GM19397 (cell line): ENCODE data around the gene LRRD1.
"Not testable (repeated sequence)": the region's sequence is repeated elsewhere in the genome, so short reads cannot be mapped to it uniquely, and the experiment has no call there.

ENCODE experiments used
- ATAC-seq: cut with Tn5 transposase; IDR thresholded peaks from one replicate; pipeline ENCODE4 v1.9.1; 2021; ENCODE audit warnings: mild to moderate bottlenecking, moderate library complexity; ENCODE audit not compliant: unreplicated experiment

LRRD1 gene

DNA sequence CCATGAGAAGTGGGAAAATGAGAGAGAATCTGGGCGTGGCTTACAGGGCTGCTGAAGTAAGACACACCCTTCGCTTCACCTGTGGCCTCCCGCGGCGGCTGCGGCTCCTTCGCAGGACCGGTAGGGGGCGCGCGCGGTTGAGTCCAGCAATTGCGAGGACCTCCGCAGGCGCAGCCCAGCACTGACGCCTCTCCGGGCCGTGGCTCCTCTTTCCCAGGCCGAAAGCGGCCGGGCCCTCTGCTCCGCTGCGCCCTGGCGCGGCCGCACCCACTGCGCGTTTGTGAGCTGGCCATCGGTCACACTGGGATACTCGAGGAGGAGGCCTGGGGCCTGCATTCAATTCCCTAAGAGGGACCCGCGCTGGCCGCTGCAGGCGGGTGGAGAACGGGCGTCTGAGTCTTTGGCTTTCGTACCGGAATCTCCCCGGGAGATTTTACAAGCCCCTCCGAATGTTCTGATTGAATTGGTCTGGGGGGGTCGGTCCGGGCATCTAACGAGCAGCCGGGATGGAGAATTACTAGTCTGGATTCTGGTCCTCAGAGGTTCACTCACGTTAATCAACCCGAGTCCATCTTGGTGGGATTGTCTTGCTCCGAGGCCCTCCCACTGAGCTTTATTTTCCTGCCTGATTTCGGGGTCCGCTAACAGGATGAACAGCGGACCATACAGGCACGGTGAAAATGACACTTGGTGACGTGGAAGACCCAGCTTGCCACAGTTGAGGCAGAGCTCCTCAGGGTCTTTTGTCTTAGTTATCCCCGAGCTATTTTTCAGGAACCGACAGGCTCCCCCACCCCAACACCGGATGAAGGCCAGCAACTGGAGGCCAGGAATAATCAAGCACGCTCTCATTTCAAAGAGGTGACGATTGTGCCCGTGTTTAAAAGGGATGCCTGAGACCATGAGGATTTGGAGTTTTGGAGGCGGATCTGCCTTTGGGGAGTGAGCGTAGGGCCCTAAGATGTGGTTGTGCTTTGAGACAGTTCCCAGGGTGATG, at the start of gene LRRD1:
Gene LRRD1, minus strand, starts transcription at position 215 of the 997 bp plus-strand sequence. CDS start 13,940 bp downstream, outside the sequence.
- peak; percentile 99 for ATAC-seq

DNA sequence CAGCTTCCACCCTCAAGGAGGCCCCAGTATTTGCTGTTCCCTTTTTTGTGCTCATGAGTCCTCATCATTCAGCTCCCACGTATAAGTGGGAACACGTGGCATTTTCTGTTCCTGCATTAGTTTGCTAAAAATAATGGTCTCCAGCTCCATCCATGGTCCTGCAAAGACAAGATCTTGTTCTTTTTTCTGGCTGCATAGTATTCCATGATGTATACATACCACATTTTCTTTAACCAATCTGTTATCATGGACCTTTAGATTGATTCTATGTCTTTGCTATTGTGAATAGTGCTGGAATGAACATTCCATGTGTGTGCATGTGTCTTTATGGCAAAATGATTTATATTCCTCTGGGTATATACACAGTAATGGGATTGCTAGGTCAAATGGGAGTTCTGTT, 49.8 kb upstream of the LRRD1 start:
- ATAC-seq: no peak

DNA sequence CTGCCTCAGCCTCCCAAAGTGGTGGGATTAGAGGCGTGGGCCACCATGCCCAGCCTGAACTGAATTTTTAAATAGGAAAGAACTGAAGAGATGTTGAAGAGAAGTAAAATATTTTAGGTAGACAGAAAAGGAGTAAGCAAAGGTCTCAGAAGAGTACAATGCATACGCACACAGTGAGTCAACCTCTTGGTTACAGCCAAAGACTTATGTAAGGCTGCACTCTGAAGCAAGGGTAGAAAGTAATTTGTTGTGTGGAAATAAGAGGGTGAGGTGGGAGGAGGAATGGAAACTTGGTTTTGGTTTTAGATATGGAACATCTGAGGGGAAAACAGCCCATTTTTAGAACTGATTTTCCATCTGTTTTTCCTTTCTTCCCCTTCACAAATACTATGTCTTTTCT, 49.2 kb upstream of the LRRD1 start:
- ATAC-seq: no peak

DNA sequence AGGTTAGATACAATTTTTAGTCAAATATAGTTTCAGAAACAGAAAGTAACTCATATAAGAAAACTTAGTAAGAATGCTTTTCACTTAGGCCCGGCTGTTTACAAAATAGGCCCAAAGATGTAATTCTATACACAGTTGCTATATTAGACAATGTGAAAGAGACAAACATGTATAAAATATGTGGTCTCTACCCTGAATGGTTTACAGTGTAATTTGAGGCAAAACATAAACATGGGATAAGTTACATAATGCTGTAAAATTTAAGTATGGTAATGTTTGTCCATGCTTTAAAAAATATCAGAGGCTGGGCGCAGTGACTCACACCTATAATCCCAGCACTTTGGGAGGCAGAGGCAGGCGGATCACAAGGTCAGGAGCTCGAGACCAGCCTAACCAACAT, 48.0 kb upstream of the LRRD1 start:
- ATAC-seq: no peak

DNA sequence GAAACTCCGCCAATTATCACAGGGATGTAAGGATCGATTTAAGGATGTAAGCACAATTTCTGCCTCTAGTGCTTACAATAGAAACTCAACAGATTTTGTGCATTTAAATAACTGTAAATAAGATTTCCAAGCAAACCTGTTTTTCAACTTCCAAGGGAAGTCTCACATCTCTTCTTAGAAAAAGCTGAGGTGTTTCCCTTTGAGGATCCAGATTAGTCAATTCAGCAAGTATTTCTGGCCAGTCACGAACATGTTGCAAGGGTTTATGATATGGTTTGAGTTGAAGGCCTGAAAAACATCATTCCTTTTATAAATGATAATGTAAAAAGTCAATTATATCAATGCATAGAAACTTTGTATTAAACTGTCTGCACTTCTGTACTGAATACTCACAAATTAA, 42.8 kb upstream of the LRRD1 start:
- ATAC-seq: no peak

DNA sequence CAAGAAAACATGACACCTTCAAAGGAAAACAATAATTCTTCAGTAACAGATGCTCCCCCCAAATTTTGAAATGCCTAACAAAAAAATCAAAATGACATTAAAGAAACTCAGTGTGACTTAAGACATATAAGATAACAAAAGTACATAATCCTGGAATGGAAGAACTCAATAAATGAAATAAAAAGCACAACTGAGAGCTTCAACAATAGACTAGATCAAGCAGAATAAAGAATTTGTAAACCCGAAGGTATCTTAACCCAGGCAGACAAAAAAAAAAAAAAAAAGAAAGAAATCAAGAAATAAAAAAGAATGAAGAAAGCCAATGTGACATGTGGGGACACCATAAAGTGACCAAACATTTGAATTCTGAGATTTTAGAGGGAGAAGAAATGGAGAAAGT, 27.7 kb upstream of the LRRD1 start:
- ATAC-seq: no peak

DNA sequence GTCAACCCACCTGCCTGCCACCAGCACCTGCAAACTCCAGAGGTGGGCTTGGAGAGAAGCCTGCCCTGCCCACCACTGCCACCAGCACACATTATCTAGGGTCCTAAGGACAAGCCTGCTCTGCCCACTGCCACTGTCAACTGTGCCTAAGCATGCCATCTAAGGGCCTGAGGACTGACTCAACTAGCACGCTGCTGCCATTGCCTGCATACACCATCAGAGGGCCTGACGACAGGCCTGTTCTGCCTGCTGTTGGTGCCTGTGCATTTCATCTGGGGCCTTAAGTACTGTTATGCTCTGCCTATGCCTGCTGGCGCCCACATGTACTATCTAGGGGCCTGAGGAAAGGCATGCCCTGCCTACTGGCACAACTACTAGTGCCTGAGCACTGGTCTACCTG, 27.0 kb upstream of the LRRD1 start:
- ATAC-seq: no peak

DNA sequence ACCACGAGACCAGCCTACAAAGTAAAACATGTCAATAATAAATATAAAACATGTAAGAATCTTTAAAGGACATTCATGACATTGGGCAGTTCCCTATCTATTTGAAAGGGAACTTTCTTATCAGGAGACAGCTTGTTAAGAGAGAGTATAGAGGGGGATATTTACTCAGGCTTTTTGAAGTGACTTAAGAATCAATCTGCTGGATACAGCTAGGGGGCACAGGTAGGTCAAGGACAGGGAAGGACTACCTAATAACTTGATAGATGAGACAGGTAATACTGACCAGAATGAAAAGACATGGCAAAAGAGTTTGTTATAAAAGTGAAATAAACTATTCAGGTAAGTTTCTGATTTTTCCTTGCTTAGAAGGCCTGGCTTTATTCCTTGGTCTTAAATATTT, 21.8 kb upstream of the LRRD1 start:
- ATAC-seq: no peak

DNA sequence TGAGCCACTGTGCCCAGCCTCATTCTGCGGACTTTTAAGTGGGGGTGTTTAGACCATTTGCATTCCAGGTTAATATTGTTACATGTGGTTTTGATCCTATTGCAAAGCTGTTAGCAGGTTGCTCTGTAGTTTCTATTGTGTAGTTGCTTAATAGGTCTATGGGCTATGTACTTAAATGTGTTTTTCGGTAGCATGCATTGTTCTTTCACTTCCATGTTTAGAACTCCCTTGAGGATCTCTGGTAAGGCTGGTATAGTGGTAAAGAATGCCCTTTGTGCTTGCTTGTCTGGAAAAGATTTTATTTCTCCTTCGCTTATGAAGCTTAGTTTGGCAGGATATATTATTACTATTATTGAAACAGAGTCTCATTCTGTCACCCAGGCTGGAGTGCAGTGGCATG, 13.4 kb upstream of the LRRD1 start:
- ATAC-seq: no peak

DNA sequence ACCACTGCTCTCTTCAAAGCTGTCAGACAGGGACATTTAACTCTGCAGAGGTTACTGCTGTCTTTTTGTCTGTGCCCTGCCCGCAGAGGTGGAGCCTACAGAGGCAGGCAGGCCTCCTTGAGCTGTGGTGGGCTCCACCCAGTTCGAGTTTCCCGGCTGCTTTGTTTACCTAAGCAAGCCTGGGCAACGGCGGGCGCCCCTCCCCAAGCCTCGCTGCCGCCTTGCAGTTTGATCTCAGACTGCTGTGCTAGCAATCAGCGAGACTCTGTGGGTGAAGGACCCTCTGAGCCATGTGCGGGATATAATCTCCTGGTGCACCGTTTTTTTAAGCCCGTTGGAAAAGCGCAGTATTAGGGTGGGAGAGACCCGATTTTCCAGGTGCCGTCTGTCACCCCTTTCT, 10.3 kb upstream of the LRRD1 start:
- ATAC-seq: not testable (repeated sequence)

DNA sequence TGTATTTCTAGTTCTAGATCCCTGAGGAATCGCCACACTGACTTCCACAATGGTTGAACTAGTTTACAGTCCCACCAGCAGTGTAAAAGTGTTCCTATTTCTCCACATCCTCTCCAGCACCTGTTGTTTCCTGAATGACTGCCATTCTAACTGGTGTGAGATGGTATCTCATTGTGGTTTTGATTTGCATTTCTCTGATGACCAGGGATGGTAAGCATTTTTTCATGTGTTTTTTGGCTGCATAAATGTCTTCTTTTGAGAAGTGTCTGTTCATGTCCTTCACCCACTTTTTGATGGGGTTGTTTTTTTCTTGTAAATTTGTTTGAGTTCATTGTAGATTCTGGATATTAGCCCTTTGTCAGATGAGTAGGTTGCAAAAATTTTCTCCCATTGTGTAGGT, 5.4 kb upstream of the LRRD1 start:
- not testable (repeated sequence) for ATAC-seq

DNA sequence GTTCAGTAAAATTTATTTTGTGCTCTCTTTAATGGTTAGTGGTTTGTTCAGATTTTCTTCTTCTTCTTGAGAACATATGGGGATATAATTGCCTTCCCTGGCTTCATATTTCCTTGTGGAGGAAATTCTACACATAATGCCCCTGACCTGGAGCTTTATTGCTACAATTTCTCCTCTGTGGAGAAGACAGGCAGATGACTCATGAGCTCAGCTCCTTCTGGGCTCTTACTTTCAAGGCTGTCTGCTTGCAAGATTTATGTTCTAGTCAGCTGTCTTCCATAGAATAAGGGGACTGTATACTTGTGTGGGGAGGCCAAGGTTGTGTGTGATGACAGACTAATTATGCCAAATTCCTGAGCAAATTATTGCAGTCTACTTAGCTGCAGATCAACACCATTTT, 1.6 kb downstream of the LRRD1 start:
- no peak for ATAC-seq

DNA sequence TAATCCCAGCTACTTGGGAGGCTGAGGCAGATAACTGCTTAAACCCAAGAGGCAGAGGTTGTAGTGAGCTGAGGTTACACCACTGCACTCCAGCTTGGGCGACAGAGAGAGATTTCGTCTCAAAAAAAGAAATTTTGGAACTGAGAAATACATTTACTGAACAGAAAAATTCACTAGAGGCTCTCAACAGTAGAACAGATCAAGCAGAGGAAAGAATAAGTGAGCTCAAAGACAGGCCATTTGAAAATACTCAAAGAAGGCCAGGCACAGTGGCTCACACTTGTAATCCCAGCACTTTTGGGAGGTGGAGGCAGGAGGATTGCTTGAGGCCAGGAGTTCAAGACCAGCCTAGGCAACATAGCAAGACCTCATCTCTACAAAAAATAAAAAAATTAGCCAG, 9.4 kb downstream of the LRRD1 start:
- not testable (repeated sequence) for ATAC-seq

DNA sequence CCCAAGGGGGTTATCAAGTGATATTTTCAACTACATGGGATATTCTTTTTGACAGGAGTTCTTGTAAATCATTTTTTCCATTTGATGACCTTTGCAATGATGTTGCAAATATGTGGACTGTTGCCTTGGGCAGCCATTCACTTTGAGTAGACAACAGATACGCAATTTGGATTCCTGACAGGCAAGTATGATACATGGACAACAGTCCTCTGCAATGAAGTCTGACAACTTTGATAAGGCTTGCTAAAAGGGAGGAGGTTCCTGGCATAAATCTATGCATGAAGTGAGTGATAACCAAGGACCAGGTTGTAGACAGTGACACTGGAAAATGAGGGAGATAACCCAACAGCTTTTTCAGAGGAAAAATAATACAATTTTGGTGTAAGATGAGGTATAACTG, 17.7 kb downstream of the LRRD1 start:
- ATAC-seq: no peak

DNA sequence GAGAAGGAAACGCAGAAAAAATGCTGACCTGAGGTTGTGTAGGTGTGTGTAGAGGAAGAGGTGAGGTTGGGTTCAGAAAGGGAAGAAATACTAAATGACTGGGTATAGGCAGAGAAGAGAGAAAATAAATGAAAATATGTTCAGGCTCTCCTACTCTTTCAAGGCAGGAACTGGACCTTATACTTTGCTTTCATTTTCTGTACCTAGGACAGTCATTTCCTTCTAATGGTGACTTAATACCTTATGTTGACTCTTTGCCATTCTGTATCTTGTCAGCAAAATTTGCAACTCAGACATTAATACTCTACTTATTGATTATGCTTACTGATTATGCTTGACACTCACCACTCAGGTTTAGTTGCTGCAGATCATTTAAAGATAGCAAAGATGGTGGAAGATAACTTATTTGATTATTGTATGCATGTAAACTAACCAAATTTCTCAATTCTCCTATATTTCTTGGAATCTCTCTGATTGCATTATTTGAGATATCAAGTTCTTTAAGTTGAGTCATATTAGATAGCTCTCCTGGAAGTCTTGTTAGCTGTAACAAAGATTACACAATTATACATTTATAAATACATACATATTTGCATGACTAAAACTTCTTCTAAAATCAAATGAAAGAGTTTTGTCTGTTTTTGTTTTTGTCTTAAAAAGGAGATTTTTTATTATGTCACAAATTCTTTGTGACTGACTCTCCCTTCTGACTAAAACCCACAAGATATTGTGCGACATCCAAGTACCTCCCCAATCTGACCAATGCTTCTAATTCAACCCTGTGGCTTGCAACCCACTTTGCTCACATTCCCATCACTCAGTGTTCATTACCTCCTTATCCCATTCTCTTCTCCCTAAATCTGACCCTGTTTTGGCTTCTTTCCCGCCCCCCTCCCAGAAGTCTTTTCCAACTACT, 20.0 kb downstream of the LRRD1 start:
- ATAC-seq: no peak

DNA sequence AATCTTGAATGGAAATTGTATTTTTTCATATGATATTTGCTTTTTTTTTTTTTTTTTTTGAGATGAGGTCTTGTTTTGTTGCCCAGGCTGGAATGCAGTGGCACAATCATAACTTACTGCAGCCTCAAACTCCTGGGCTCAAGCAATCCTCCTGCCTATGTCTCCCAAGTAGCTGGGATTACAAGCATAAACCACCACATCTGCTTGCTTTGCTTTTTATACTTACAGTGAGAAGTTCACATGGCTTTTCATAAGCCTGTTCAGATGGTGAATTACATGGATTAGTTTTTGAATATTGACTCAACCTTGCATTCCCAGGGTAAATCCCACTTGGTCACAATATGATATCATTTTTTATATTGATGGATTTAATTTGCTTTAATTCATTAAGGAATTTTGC, 22.0 kb downstream of the LRRD1 start:
- ATAC-seq: no peak

DNA sequence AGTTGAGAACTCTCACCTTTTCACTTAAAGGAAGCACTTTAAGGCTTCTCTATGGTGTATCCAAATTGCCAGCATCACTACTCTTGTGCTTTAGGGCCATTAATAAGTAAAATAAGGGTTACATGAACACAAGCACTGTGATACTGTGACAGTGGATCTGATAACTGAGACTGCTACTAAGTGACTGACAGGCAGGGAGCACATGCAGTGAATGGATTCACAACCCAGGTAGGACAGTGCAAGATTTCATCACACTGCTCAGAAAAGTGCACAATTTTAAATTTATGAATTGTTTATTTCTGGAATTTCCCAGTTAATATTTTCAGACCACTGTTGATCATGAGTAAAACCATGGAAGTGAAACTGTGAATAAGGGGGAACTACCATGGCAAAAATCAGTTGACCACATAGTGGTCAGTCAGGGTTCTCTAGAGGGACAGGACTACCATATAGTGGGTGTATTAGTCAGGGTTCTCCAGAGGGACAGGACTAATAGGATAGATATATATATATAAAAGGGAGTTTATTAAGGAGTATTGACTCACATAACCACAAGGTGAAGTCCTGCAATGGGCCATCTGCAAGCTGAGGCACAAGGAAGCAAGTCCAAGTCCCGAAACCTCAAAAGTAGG, 23.7 kb downstream of the LRRD1 start:
- ATAC-seq: no peak

DNA sequence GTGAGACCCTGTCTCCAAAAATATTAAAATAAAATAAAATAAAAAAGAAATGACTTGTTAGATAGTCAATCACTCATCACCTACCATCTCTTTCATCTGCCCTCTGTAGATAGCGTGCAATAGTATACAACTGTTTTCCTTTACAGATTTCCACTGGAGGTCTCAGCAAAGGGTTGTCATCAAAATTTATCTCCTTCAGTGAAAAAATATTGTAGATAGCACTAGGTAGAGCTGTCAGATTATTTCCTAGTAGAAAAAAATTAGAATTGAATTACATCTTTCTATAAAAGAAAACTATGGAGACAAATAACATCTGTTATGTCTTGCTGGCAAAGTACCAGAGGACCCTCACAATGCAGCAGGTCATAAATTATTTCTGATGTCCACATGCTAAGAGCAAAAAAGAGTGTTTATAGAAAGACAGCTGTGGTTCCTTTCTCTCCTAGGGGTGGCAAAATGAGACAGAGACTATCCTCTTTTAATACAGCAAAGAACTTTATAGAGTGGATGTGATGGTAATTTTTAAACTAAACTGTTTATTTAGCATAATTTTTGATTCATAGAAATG, 28.4 kb downstream of the LRRD1 start:
- ATAC-seq: no peak

DNA sequence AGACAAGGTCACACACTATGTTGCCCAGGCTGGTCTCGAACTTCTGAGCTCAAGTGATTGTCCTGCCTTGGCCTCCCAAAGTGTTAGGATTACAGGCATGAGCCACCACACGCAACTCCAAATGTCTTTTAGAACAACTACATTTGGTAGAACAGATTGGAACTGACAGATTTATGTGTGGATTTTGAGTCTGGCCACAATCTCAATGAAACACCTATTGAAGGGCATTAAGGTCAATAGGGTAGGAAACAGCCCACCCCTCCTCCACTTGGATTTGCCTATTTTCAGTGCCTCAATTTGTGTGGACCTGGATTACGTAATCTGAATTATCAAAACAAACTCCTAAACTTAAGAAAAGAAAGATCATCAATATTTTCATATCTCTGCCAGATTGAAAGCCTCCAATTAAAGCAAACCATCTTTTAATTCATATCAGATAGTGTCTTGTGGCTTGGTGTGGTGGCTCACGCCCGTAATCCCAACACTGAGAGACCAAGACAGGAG, 29.2 kb downstream of the LRRD1 start:
- no peak for ATAC-seq

DNA sequence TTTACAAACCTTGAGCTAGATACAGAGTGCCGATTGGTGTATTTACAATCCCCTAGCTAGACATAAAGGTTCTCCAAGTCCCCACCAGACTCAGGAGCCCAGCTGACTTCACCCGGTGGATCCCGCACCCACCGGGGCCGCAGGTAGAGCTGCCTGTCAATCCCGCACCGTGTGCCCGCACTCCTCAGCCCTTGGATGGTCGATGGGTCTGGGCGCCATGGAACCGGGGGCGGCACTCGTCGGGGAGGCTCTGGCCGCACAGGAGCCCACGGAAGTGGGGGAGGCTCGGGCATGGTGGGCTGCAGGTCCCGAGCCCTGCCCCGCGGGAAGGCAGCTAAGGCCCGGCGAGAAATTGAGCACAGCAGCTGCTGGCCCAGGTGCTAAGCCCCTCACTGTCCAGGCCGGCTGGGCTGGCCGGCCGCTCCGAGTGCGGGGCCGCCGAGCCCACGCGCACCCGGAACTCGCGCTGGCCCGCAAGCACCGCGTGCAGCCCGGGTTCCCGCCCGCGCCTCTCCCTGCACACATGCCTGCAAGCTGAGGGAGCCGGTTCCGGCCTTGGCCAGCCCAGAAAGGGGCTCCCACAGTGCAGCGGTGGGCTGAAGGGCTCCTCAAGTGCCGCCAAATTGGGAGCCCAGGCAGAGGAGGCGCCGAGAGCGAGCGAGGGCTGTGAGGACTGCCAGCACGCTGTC, 35.6 kb downstream of the LRRD1 start:
- not testable (repeated sequence) for ATAC-seq
